Subcutaneous abdominal adipose tissue (tissue), 5 donors: ENCODE results near the gene AMOTL2.

Experiments
- H3K27ac ChIP-seq: one replicate; pipeline ENCODE4 v1.7.0; 2013; ENCODE audit warnings: low read depth, mild to moderate bottlenecking, inconsistent platforms, low read length, moderate library complexity
- H3K27me3 ChIP-seq, 5 donors: one replicate each; pipeline ENCODE4 v1.7.0; 2013; ENCODE audit warnings: low read length in 5 of 5, inconsistent platforms in 1 of 5; ENCODE audit not compliant: control insufficient read depth in 5 of 5, insufficient read depth in 4 of 5
- H3K36me3 ChIP-seq, 5 donors: one replicate each; pipeline ENCODE4 v1.7.0; 2013; ENCODE audit warnings: low read length in 5 of 5; ENCODE audit not compliant: control insufficient read depth in 5 of 5, insufficient read depth in 5 of 5
- H3K4me1 ChIP-seq, 5 donors: one replicate each; pipeline ENCODE4 v1.7.0; 2013; ENCODE audit warnings: low read length in 5 of 5, mild to moderate bottlenecking in 3 of 5, moderate library complexity in 1 of 5; ENCODE audit not compliant: control insufficient read depth in 5 of 5, insufficient read depth in 5 of 5
- H3K4me3 ChIP-seq, 5 donors: one replicate each; pipeline ENCODE4 v1.7.0; 2013; ENCODE audit warnings: low read length in 5 of 5, low read depth in 1 of 5
- H3K9ac ChIP-seq, 5 donors: one replicate each; pipeline ENCODE4 v1.7.0; 2013; ENCODE audit warnings: low read length in 5 of 5, mild to moderate bottlenecking in 4 of 5, moderate library complexity in 3 of 5
- H3K9me3 ChIP-seq, 5 donors: one replicate each; pipeline ENCODE4 v1.7.0; 2013; ENCODE audit warnings: low read length in 5 of 5; ENCODE audit not compliant: control insufficient read depth in 5 of 5
- donor health status: healthy.
- donor health status: healthy.
- donor health status: healthy.
- donor health status: healthy.
- donor health status: healthy.

Gene AMOTL2

GRCh38 chr3:134312873-134313846 is 61.1 kb downstream of the AMOTL2 start:
- Histone ChIP-seq H3K9me3 (no peaks in the 10 kb centered on the region), H3K9ac (peak overlapping the region; percentile 74 to 93 (median 90)), H3K36me3 (no peaks in the 10 kb centered on the region), H3K4me1 (peaks cover 27 to 90% (median 77%) of the 10 kb centered on the region in 5 donors), H3K27ac (peak overlapping the region; percentile 99), H3K4me3 (peak overlapping the region; percentile 63 to 91 (median 76)), H3K27me3 (peaks cover 0 to 6% (median 0%) of the 10 kb centered on the region in 5 donors)

GRCh38 chr3:134312072-134312872 is 62.0 kb downstream of the AMOTL2 start:
- H3K4me3 ChIP-seq: peak overlapping the region in 3 of 5 donors; percentile 36 to 76 (median 65)
- H3K9me3 ChIP-seq: no peaks in the 10 kb centered on the region
- peaks cover 0 to 6% (median 0%) of the 10 kb centered on the region in 5 donors for H3K27me3 ChIP-seq
- H3K9ac ChIP-seq: peak overlapping the region; percentile 31 to 93 (median 59)
- H3K36me3 ChIP-seq: no peaks in the 10 kb centered on the region
- H3K4me1 ChIP-seq: peaks cover 25 to 85% (median 72%) of the 10 kb centered on the region in 5 donors
- peak overlapping the region; percentile 99 for H3K27ac ChIP-seq

- H3K27ac ChIP-seq: peak overlapping the region; percentile 99
- peaks cover 0 to 6% (median 0%) of the 10 kb centered on the region in 5 donors for H3K27me3 ChIP-seq
- H3K9me3 ChIP-seq: no peaks in the 10 kb centered on the region
- no peak overlapping the region for H3K4me3 ChIP-seq
- H3K36me3 ChIP-seq: no peaks in the 10 kb centered on the region
- H3K9ac ChIP-seq: peak overlapping the region in 3 of 5 donors; percentile 5 to 93 (median 38)
- H3K4me1 ChIP-seq: peaks cover 25 to 80% (median 69%) of the 10 kb centered on the region in 5 donors
Observed at GRCh38 chr3:134311693-134312071, 62.6 kb downstream of the AMOTL2 start.

GRCh38 chr3:134311265-134311664 is 63.0 kb downstream of the AMOTL2 start:
- Histone ChIP-seq H3K27me3 (peaks cover 0 to 6% (median 0%) of the 10 kb centered on the region in 5 donors), H3K9me3 (no peaks in the 10 kb centered on the region), H3K4me3 (no peak overlapping the region), H3K4me1 (peaks cover 25 to 78% (median 66%) of the 10 kb centered on the region in 5 donors), H3K27ac (peak overlapping the region; percentile 99), H3K36me3 (no peaks in the 10 kb centered on the region), H3K9ac (peak overlapping the region in 3 of 5 donors; percentile 5 to 44 (median 38))

GRCh38 chr3:134309987-134310700 is 64.1 kb downstream of the AMOTL2 start:
- no peaks in the 10 kb centered on the region for H3K36me3 ChIP-seq
- peak overlapping the region in 3 of 5 donors; percentile 23 to 51 (median 32) for H3K9ac ChIP-seq
- peaks cover 0 to 6% (median 0%) of the 10 kb centered on the region in 5 donors for H3K27me3 ChIP-seq
- H3K9me3 ChIP-seq: no peaks in the 10 kb centered on the region
- no peak overlapping the region for H3K4me3 ChIP-seq
- peaks cover 24 to 67% (median 55%) of the 10 kb centered on the region in 5 donors for H3K4me1 ChIP-seq
- peak overlapping the region; percentile 99 for H3K27ac ChIP-seq

- peak overlapping the region in 4 of 5 donors; percentile 3 to 32 (median 21) for H3K4me3 ChIP-seq
- peak overlapping the region; percentile 80 for H3K27ac ChIP-seq
- no peaks in the 10 kb centered on the region for H3K9me3 ChIP-seq
- H3K36me3 ChIP-seq: no peaks in the 10 kb centered on the region
- H3K4me1 ChIP-seq: peaks cover 10 to 50% (median 37%) of the 10 kb centered on the region in 5 donors
- H3K9ac ChIP-seq: peak overlapping the region in 1 of 5 donors; percentile 37
- H3K27me3 ChIP-seq: peaks cover 0 to 6% (median 0%) of the 10 kb centered on the region in 5 donors
Observed at GRCh38 chr3:134308350-134308891, 65.8 kb downstream of the AMOTL2 start.

- Histone ChIP-seq H3K9ac (no peak overlapping the region), H3K4me1 (peaks cover 9 to 42% (median 31%) of the 10 kb centered on the region in 5 donors), H3K36me3 (no peaks in the 10 kb centered on the region), H3K27ac (no peak overlapping the region), H3K9me3 (no peaks in the 10 kb centered on the region), H3K27me3 (peaks cover 0 to 4% (median 0%) of the 10 kb centered on the region in 5 donors), H3K4me3 (no peak overlapping the region)
Observed at GRCh38 chr3:134307425-134307824, 66.8 kb downstream of the AMOTL2 start.

- H3K4me3 ChIP-seq: no peak overlapping the region
- H3K36me3 ChIP-seq: no peaks in the 10 kb centered on the region
- H3K27ac ChIP-seq: no peak overlapping the region
- no peaks in the 10 kb centered on the region for H3K9me3 ChIP-seq
- H3K9ac ChIP-seq: no peak overlapping the region
- peaks cover 2 to 34% (median 25%) of the 10 kb centered on the region in 5 donors for H3K4me1 ChIP-seq
- H3K27me3 ChIP-seq: no peaks in the 10 kb centered on the region
Observed at GRCh38 chr3:134306320-134306719, 67.9 kb downstream of the AMOTL2 start.
